Transverse colon (tissue), 4 donors: Measurements from ENCODE around the gene HIRIP3. TPM values are rescaled to one million over a fixed set of nuclear protein-coding genes. Genes with fewer than 3 reads are reported as not detected.

ENCODE experiments used
- DNase-seq: peaks from one replicate; pipeline ENCODE4 v3.0.0-alpha.2; 2019
- H3K27ac ChIP-seq, 4 donors: fragments of 200-600 bp; sonication (generic); 2 replicates each; pipeline ENCODE4 v1.5.1; 2016 to 2018; ENCODE audit warnings: inconsistent platforms in 4 of 4
- H3K27me3 ChIP-seq: fragments of 200-600 bp; sonication (generic); 2 replicates; pipeline ENCODE4 v1.5.1; 2017; ENCODE audit warnings: inconsistent platforms
- H3K36me3 ChIP-seq, 4 donors: fragments of 200-600 bp; sonication (generic); 2 replicates each; pipeline ENCODE4 v1.5.1; 2017 to 2019; ENCODE audit warnings: inconsistent platforms in 4 of 4
- H3K4me1 ChIP-seq, 4 donors: fragments of 200-600 bp; sonication (generic); 2 replicates each; pipeline ENCODE4 v1.5.1; 2017 to 2020; ENCODE audit warnings: inconsistent platforms in 4 of 4
- H3K4me3 ChIP-seq, 4 donors: fragments of 200-600 bp; sonication (generic); 1 replicate in 1 of 4; 2 replicates in 3 of 4; pipeline versions ENCODE4 v1.5.1 to v1.6.1; 2017 to 2019; ENCODE audit warnings: inconsistent platforms in 4 of 4
- H3K9me3 ChIP-seq, 2 donors: fragments of 200-600 bp; sonication (generic); 2 replicates each; pipeline ENCODE4 v1.5.1; 2017 to 2019; ENCODE audit warnings: inconsistent platforms in 2 of 2
- EP300 ChIP-seq: sonication (generic); formaldehyde crosslinking; IDR thresholded peaks from one replicate; pipeline ENCODE4 v1.6.1; 2017; ENCODE audit warnings: antibody characterized with exemption, low read depth
- POLR2A ChIP-seq: fragments of 450-650 bp; IDR thresholded peaks from one replicate; pipeline ENCODE4 v1.6.1; 2016; ENCODE audit warnings: antibody characterized with exemption, mild to moderate bottlenecking, moderate library complexity
- POLR2AphosphoS5 ChIP-seq, 3 donors: sonication (generic); formaldehyde crosslinking; IDR thresholded peaks; one replicate each; pipeline ENCODE4 v1.6.1; 2016; ENCODE audit warnings: antibody characterized with exemption in 3 of 3
- WGBS, 2 donors: methylation state at CpG; one replicate each; pipeline ENCODE4 v1.1.5; 2018; ENCODE audit warnings: low coverage in 1 of 2; 5-methylcytosine and 5-hydroxymethylcytosine counted together
- in situ Hi-C, 4 donors: fragments of 200-750 bp; cut with MboI; loops; one replicate each; pipeline versions ENCODE4 v1.15.0 to v1.15.1; 2017; ENCODE audit warnings: low sequenced_read_pairs in 3 of 4, low pct_ligation_motif_present in 1 of 4, low pct_unique_long_range_greater_than_20kb in 1 of 4
- intact Hi-C: fragments of 100-400 bp; cut with DNase I; formaldehyde crosslinking; loops from one replicate; pipeline ENCODE4 v1.15.1; 2023; ENCODE audit warnings: low total_unique reads
- total RNA-seq, 4 donors: library from RNA; depleted of rRNA; stranded (reverse); fragments of >200 nt; gene quantifications; one replicate each; pipeline ENCODE4 v1.1.0, GENCODE V29; 2016
- TF ChIP-seq, protein P1 (sequence below), 5 experiments: fragments of 200-600 bp in 3 of 5; fragments of 450-650 bp in 2 of 5; sonication (generic) in 3 of 5; IDR thresholded peaks; 1 replicate in 2 of 5; 2 replicates in 3 of 5; pipeline ENCODE4 v1.5.1; 2016 to 2017; ENCODE audit warnings: antibody characterized with exemption in 5 of 5, inconsistent platforms in 3 of 5, mild to moderate bottlenecking in 2 of 5, moderate library complexity in 1 of 5

The HIRIP3 gene
- total RNA-seq, 4 donors from 2014 or later, result 1.8 to 11.7 (median 8.8) TPM

DNA sequence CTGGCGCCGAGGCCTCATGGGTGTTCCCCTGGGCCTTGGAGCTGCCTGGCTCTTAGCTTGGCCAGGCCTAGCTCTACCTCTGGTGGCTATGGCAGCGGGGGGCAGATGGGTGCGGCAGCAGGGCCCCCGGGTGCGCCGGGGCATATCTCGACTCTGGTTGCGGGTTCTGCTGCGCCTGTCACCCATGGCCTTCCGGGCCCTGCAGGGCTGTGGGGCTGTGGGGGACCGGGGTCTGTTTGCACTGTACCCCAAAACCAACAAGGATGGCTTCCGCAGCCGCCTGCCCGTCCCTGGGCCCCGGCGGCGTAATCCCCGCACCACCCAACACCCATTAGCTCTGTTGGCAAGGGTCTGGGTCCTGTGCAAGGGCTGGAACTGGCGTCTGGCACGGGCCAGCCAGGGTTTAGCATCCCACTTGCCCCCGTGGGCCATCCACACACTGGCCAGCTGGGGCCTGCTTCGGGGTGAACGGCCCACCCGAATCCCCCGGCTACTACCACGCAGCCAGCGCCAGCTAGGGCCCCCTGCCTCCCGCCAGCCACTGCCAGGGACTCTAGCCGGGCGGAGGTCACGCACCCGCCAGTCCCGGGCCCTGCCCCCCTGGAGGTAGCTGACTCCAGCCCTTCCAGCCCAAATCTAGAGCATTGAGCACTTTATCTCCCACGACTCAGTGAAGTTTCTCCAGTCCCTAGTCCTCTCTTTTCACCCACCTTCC is 7.9 kb downstream of the HIRIP3 start:
- in situ Hi-C loops (no loop called here), intact Hi-C loops (no loop called here)
- Histone ChIP-seq H3K27me3 (no peaks in the 10 kb centered on the region), H3K27ac (no peak overlapping the region), H3K9me3 (no peaks in the 10 kb centered on the region), H3K4me1 (peaks cover 0 to 20% (median 6%) of the 10 kb centered on the region in 4 donors), H3K36me3 (peaks cover 0 to 54% (median 26%) of the 10 kb centered on the region in 4 donors), H3K4me3 (no peak overlapping the region)
- DNase-seq, result no peak
- WGBS, 2 donors, result 95% methylated on average over 30 of the region's 35 CpGs; no CpG with 5 or more reads in 1 of the 2 donors
- TF ChIP-seq POLR2AphosphoS5 (IDR thresholded peaks at IDR 0.05) (no peak), EP300 (no peak), POLR2A (no peak)
- TF ChIP-seq, protein P1, sequence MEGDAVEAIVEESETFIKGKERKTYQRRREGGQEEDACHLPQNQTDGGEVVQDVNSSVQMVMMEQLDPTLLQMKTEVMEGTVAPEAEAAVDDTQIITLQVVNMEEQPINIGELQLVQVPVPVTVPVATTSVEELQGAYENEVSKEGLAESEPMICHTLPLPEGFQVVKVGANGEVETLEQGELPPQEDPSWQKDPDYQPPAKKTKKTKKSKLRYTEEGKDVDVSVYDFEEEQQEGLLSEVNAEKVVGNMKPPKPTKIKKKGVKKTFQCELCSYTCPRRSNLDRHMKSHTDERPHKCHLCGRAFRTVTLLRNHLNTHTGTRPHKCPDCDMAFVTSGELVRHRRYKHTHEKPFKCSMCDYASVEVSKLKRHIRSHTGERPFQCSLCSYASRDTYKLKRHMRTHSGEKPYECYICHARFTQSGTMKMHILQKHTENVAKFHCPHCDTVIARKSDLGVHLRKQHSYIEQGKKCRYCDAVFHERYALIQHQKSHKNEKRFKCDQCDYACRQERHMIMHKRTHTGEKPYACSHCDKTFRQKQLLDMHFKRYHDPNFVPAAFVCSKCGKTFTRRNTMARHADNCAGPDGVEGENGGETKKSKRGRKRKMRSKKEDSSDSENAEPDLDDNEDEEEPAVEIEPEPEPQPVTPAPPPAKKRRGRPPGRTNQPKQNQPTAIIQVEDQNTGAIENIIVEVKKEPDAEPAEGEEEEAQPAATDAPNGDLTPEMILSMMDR (IDR thresholded peaks at IDR 0.05), result no peak

- DNase-seq, result no peak
These were observed 8.5 kb downstream of the HIRIP3 start for GRCh38 chr16:29986931-29987330.

GRCh38 chr16:29986231-29986630 is 9.2 kb downstream of the HIRIP3 start:
- H3K27ac ChIP-seq, result no peak overlapping the region
- H3K27me3 ChIP-seq, result no peaks in the 10 kb centered on the region
- H3K9me3 ChIP-seq, result no peaks in the 10 kb centered on the region
- DNase-seq, result no peak
- peaks cover 0 to 67% (median 31%) of the 10 kb centered on the region in 4 donors for H3K36me3 ChIP-seq
- 95% methylated on average over 20 of the region's 20 CpGs; no CpG with 5 or more reads in 1 of the 2 donors for WGBS, 2 donors
- H3K4me3 ChIP-seq, result no peak overlapping the region
- H3K4me1 ChIP-seq, result peaks cover 0 to 20% (median 6%) of the 10 kb centered on the region in 4 donors
- TF ChIP-seq, protein P1 (IDR thresholded peaks at IDR 0.05), result no peak
- TF ChIP-seq EP300, result no peak
- no peak for TF ChIP-seq POLR2AphosphoS5 (IDR thresholded peaks at IDR 0.05)
- in situ Hi-C loops (no loop called here), intact Hi-C loops (no loop called here)

More at GRCh38 chr16:29986931-29987330, 8.5 kb downstream of the HIRIP3 start:
- intact Hi-C loops, result no loop called here
- WGBS, 2 donors, result 82% methylated on average over 5 of the region's 5 CpGs; no CpG with 5 or more reads in 1 of the 2 donors
- Histone ChIP-seq H3K27me3 (no peaks in the 10 kb centered on the region), H3K36me3 (peaks cover 0 to 60% (median 28%) of the 10 kb centered on the region in 4 donors), H3K4me1 (peaks cover 0 to 20% (median 6%) of the 10 kb centered on the region in 4 donors), H3K9me3 (no peaks in the 10 kb centered on the region), H3K4me3 (no peak overlapping the region), H3K27ac (no peak overlapping the region)
- in situ Hi-C loops, result no loop called here
- TF ChIP-seq EP300, result no peak
- TF ChIP-seq POLR2AphosphoS5 (IDR thresholded peaks at IDR 0.05), result no peak
- TF ChIP-seq POLR2A, result no peak
- TF ChIP-seq, protein P1 (IDR thresholded peaks at IDR 0.05), result no peak

GRCh38 chr16:29985271-29985811 is 10.1 kb downstream of the HIRIP3 start:
- peaks cover 0 to 14% (median 6%) of the 10 kb centered on the region in 4 donors for H3K4me1 ChIP-seq
- no peaks in the 10 kb centered on the region for H3K27me3 ChIP-seq
- peaks cover 0 to 71% (median 34%) of the 10 kb centered on the region in 4 donors for H3K36me3 ChIP-seq
- no peak overlapping the region for H3K4me3 ChIP-seq
- H3K27ac ChIP-seq, result no peak overlapping the region
- WGBS, 2 donors, result 96% methylated on average over 28 of the region's 28 CpGs; no CpG with 5 or more reads in 1 of the 2 donors
- no peak for DNase-seq
- in situ Hi-C loops (no loop called here), intact Hi-C loops (no loop called here)
- no peak for TF ChIP-seq POLR2A
- TF ChIP-seq, protein P1 (IDR thresholded peaks at IDR 0.05), result no peak
- TF ChIP-seq POLR2AphosphoS5 (IDR thresholded peaks at IDR 0.05), result no peak
- TF ChIP-seq EP300, result no peak
- H3K9me3 ChIP-seq, result no peaks in the 10 kb centered on the region
